GM23338 (cell line): ENCODE results near the gene AFF2. TPM values are rescaled to one million over a fixed set of nuclear protein-coding genes. Genes with fewer than 3 reads are reported as not detected.

ENCODE experiments used
- ATAC-seq: fragments of 200-7000 bp; cut with Tn5 transposase; 3 replicates; pipeline ENCODE4 v1.9.1; 2020
- DNase-seq: peaks from one replicate; pipeline ENCODE4 v3.0.0-alpha.2; 2015; ENCODE audit warnings: low spot score
- H2AFZ ChIP-seq: fragments of 200-600 bp; sonication (generic); 2 replicates; pipeline ENCODE4 v1.8.0; 2016; ENCODE audit warnings: antibody characterized with exemption, mild to moderate bottlenecking, moderate library complexity
- H3F3A ChIP-seq: fragments of 200-600 bp; sonication (generic); replicated peaks from 2 replicates; pipeline ENCODE4 v1.8.0; 2017; ENCODE audit warnings: antibody characterized with exemption, mixed run types, low read depth
- H3K27ac ChIP-seq: fragments of 200-600 bp; sonication (generic); 2 replicates; pipeline ENCODE4 v1.6.1; 2016; ENCODE audit warnings: low read depth
- H3K27me3 ChIP-seq: fragments of 200-600 bp; sonication (generic); 2 replicates; pipeline ENCODE4 v1.8.0; 2016; ENCODE audit warnings: mild to moderate bottlenecking, mixed run types, moderate library complexity; ENCODE audit not compliant: insufficient read depth
- H3K36me3 ChIP-seq: fragments of 200-600 bp; sonication (generic); 2 replicates; pipeline ENCODE4 v1.8.0; 2016; ENCODE audit warnings: mild to moderate bottlenecking; ENCODE audit not compliant: insufficient read depth
- H3K4me1 ChIP-seq: fragments of 200-600 bp; sonication (generic); 2 replicates; pipeline ENCODE4 v1.8.0; 2016; ENCODE audit warnings: mild to moderate bottlenecking, moderate library complexity; ENCODE audit not compliant: insufficient read depth
- H3K4me2 ChIP-seq: fragments of 200-600 bp; sonication (generic); 2 replicates; pipeline ENCODE4 v1.7.1; 2017; ENCODE audit warnings: mixed run types
- H3K4me3 ChIP-seq: fragments of 200-600 bp; sonication (generic); 2 replicates; pipeline ENCODE4 v1.6.1; 2016; ENCODE audit warnings: mixed run types
- H3K79me2 ChIP-seq: fragments of 200-600 bp; sonication (generic); replicated peaks from 2 replicates; pipeline ENCODE4 v1.8.0; 2017; ENCODE audit warnings: mild to moderate bottlenecking; ENCODE audit not compliant: insufficient read depth
- H3K9me2 ChIP-seq: fragments of 200-600 bp; sonication (generic); 2 replicates; pipeline ENCODE4 v1.8.0; 2017; ENCODE audit not compliant: insufficient read depth
- H4K20me1 ChIP-seq: fragments of 200-600 bp; sonication (generic); replicated peaks from 2 replicates; pipeline ENCODE4 v1.8.0; 2017; ENCODE audit warnings: mild to moderate bottlenecking; ENCODE audit not compliant: insufficient read depth
- H3K27ac Mint-ChIP-seq: 2 replicates; pipeline ENCODE4 v1.8.0; 2020; ENCODE audit warnings: inconsistent platforms, mild to moderate bottlenecking, moderate library complexity, mixed read lengths
- H3K27me3 Mint-ChIP-seq: 3 replicates; pipeline ENCODE4 v1.8.0; 2022; ENCODE audit warnings: low read depth, mild to moderate bottlenecking, moderate library complexity, mixed read lengths, inconsistent platforms; ENCODE audit not compliant: insufficient read depth, poor library complexity
- H3K36me3 Mint-ChIP-seq: 3 replicates; pipeline ENCODE4 v1.8.0; 2021; ENCODE audit warnings: low read depth, mild to moderate bottlenecking, inconsistent platforms, moderate library complexity, mixed read lengths
- H3K4me1 Mint-ChIP-seq: 3 replicates; pipeline ENCODE4 v1.8.0; 2020; ENCODE audit warnings: mild to moderate bottlenecking, inconsistent platforms, mixed read lengths
- H3K4me3 Mint-ChIP-seq: 3 replicates; pipeline ENCODE4 v1.8.0; 2021; ENCODE audit warnings: moderate library complexity, mild to moderate bottlenecking, inconsistent platforms, mixed read lengths
- H3K9me3 Mint-ChIP-seq: 3 replicates; pipeline ENCODE4 v1.8.0; 2020; ENCODE audit warnings: moderate library complexity, mild to moderate bottlenecking, inconsistent platforms, mixed read lengths
- CREB1 ChIP-seq: fragments of 250-450 bp; sonication (Bioruptor Pico); IDR thresholded peaks from 2 replicates; pipeline ENCODE4 v1.5.0; 2020; ENCODE audit warnings: low read depth, mild to moderate bottlenecking, moderate library complexity
- CTCF ChIP-seq, 2 experiments: fragments of 200-600 bp in 1 of 2; sonication (generic) in 1 of 2; conservative IDR thresholded peaks; 2 replicates each; pipeline versions ENCODE4 v1.5.1 to v1.6.1; 2016 to 2017; ENCODE audit warnings: antibody characterized with exemption in 2 of 2, low read depth in 2 of 2, mild to moderate bottlenecking in 2 of 2, moderate library complexity in 1 of 2
- ETS1 ChIP-seq: IDR thresholded peaks from 2 replicates; pipeline ENCODE4 v1.6.1; 2016; ENCODE audit warnings: antibody characterized with exemption
- JUNB ChIP-seq: IDR thresholded peaks from one replicate; pipeline ENCODE4 v1.6.1; 2016; ENCODE audit warnings: antibody characterized with exemption; ENCODE audit not compliant: unreplicated experiment
- POLR2AphosphoS5 ChIP-seq: IDR thresholded peaks from 2 replicates; pipeline ENCODE4 v1.6.1; 2016; ENCODE audit warnings: antibody characterized with exemption, low read depth
- STAT1 ChIP-seq: IDR thresholded peaks from one replicate; pipeline ENCODE4 v1.6.1; 2016; ENCODE audit warnings: antibody characterized with exemption; ENCODE audit not compliant: unreplicated experiment
- ZNF114 ChIP-seq: fragments of 250-450 bp; sonication (Bioruptor Pico); IDR thresholded peaks from 2 replicates; pipeline ENCODE4 v1.5.0; 2020; ENCODE audit warnings: mild to moderate bottlenecking, moderate library complexity
- ZNF331 ChIP-seq: fragments of 250-450 bp; sonication (Bioruptor Pico); IDR thresholded peaks from 2 replicates; pipeline ENCODE4 v1.5.0; 2020; ENCODE audit warnings: low read depth, mild to moderate bottlenecking, moderate library complexity
- polyA plus RNA-seq: library from polyadenylated mRNA; unstranded; fragments of >200 nt; fragmentation: Nextera tagmentation; extraction: Ambion mirVana; gene quantifications from 2 replicates; pipeline ENCODE4 v1.2.1, GENCODE V29; 2016
- total RNA-seq: library from RNA; depleted of rRNA; stranded (reverse); fragments of >200 nt; shearing (Covaris generic); gene quantifications from 2 replicates; pipeline ENCODE4 v1.2.3, GENCODE V29; 2014
- TF ChIP-seq, protein P1 (sequence below): fragments of 250-450 bp; sonication (Bioruptor Pico); IDR thresholded peaks from 2 replicates; pipeline ENCODE4 v1.5.0; 2020; ENCODE audit warnings: mild to moderate bottlenecking, moderate library complexity

Gene AFF2
- total and polyA plus RNA-seq, 2 experiments from 2014 or later, result 1.6 to 5.8 TPM

DNA sequence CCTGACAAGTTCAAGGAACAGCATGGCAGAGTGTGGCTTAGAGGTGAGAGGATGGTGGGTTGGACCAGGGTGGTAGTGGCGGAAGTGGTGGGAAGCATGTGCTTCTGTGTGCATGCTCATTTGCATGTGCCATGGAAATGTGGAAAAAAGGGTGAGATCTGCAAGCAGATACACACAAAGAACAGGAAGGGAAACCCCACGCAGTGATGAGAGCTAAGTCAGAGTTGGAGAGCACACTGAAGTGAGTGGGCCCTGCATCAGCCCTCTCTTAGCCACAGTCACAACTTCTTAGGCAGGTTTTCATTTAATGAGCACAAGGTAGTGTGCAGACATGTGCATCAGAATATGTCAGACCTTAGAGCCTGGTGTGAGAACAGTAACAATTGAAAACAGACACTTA lies 483.8 kb downstream of the AFF2 start (continued):
- TF ChIP-seq ETS1 (no peak), CREB1 (CRISPR knock-in tag) (no peak), STAT1 (no peak)

DNA sequence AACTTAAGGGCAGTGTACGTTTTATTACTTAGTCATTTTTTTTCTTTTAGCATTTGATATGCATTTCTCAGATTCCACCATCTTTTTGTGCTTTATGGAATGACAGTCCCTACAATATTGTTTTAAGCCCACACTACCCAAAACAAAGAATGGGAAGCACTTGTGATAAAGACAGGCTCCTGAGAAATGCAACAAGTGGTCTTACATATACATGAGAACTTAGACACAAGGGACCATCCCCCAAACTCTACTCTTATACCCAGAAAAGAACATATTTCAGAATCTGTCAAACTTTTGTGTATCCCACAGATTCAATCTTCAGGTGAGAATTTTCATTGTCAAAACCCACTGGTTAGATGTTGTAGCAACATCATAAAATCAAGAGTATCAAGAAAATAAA lies 491.1 kb downstream of the AFF2 start:
- ATAC-seq (no peak), DNase-seq (no peak)
- Mint-ChIP-seq H3K9me3 (no peaks in the 10 kb centered on the region), H3K4me3 (no peak overlapping the region), H3K36me3 (no peaks in the 10 kb centered on the region), H3K27ac (no peak overlapping the region), H3K27me3 (no peaks in the 10 kb centered on the region), H3K4me1 (peaks cover 3% of the 10 kb centered on the region)
- Histone ChIP-seq H3K79me2 (no peaks in the 10 kb centered on the region), H3K4me3 (no peak overlapping the region), H3K36me3 (no peaks in the 10 kb centered on the region), H2AFZ (no peak overlapping the region), H4K20me1 (no peaks in the 10 kb centered on the region), H3K4me1 (no peaks in the 10 kb centered on the region), H3K27me3 (no peaks in the 10 kb centered on the region), H3K4me2 (no peak overlapping the region), H3F3A (no peaks in the 10 kb centered on the region), H3K9me2 (no peaks in the 10 kb centered on the region), H3K27ac (no peak overlapping the region)
- TF ChIP-seq, protein P1, sequence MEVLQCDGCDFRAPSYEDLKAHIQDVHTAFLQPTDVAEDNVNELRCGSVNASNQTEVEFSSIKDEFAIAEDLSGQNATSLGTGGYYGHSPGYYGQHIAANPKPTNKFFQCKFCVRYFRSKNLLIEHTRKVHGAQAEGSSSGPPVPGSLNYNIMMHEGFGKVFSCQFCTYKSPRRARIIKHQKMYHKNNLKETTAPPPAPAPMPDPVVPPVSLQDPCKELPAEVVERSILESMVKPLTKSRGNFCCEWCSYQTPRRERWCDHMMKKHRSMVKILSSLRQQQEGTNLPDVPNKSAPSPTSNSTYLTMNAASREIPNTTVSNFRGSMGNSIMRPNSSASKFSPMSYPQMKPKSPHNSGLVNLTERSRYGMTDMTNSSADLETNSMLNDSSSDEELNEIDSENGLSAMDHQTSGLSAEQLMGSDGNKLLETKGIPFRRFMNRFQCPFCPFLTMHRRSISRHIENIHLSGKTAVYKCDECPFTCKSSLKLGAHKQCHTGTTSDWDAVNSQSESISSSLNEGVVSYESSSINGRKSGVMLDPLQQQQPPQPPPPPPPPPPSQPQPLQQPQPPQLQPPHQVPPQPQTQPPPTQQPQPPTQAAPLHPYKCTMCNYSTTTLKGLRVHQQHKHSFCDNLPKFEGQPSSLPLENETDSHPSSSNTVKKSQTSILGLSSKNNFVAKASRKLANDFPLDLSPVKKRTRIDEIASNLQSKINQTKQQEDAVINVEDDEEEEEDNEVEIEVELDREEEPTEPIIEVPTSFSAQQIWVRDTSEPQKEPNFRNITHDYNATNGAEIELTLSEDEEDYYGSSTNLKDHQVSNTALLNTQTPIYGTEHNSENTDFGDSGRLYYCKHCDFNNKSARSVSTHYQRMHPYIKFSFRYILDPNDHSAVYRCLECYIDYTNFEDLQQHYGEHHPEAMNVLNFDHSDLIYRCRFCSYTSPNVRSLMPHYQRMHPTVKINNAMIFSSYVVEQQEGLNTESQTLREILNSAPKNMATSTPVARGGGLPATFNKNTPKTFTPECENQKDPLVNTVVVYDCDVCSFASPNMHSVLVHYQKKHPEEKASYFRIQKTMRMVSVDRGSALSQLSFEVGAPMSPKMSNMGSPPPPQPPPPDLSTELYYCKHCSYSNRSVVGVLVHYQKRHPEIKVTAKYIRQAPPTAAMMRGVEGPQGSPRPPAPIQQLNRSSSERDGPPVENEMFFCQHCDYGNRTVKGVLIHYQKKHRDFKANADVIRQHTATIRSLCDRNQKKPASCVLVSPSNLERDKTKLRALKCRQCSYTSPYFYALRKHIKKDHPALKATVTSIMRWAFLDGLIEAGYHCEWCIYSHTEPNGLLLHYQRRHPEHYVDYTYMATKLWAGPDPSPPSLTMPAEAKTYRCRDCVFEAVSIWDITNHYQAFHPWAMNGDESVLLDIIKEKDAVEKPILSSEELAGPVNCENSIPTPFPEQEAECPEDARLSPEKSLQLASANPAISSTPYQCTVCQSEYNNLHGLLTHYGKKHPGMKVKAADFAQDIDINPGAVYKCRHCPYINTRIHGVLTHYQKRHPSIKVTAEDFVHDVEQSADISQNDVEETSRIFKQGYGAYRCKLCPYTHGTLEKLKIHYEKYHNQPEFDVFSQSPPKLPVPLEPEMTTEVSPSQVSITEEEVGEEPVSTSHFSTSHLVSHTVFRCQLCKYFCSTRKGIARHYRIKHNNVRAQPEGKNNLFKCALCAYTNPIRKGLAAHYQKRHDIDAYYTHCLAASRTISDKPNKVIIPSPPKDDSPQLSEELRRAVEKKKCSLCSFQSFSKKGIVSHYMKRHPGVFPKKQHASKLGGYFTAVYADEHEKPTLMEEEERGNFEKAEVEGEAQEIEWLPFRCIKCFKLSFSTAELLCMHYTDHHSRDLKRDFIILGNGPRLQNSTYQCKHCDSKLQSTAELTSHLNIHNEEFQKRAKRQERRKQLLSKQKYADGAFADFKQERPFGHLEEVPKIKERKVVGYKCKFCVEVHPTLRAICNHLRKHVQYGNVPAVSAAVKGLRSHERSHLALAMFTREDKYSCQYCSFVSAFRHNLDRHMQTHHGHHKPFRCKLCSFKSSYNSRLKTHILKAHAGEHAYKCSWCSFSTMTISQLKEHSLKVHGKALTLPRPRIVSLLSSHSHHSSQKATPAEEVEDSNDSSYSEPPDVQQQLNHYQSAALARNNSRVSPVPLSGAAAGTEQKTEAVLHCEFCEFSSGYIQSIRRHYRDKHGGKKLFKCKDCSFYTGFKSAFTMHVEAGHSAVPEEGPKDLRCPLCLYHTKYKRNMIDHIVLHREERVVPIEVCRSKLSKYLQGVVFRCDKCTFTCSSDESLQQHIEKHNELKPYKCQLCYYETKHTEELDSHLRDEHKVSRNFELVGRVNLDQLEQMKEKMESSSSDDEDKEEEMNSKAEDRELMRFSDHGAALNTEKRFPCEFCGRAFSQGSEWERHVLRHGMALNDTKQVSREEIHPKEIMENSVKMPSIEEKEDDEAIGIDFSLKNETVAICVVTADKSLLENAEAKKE, result no peak
- TF ChIP-seq ETS1 (no peak), CTCF (conservative IDR thresholded peaks at IDR 0.05; ENCODE audit: low read depth in 2 of 2) (no peak), ZNF114 (CRISPR knock-in tag) (no peak), CREB1 (CRISPR knock-in tag) (no peak), ZNF331 (no peak), JUNB (no peak), POLR2AphosphoS5 (no peak)
